ELF-1 (cell line): ENCODE measurements around the gene CCDC187.

ENCODE experiments used
- DNase-seq: peaks from one replicate; pipeline ENCODE4 v3.0.0-alpha.2; 2016; ENCODE audit warnings: low read depth, low spot score

The CCDC187 gene

DNA sequence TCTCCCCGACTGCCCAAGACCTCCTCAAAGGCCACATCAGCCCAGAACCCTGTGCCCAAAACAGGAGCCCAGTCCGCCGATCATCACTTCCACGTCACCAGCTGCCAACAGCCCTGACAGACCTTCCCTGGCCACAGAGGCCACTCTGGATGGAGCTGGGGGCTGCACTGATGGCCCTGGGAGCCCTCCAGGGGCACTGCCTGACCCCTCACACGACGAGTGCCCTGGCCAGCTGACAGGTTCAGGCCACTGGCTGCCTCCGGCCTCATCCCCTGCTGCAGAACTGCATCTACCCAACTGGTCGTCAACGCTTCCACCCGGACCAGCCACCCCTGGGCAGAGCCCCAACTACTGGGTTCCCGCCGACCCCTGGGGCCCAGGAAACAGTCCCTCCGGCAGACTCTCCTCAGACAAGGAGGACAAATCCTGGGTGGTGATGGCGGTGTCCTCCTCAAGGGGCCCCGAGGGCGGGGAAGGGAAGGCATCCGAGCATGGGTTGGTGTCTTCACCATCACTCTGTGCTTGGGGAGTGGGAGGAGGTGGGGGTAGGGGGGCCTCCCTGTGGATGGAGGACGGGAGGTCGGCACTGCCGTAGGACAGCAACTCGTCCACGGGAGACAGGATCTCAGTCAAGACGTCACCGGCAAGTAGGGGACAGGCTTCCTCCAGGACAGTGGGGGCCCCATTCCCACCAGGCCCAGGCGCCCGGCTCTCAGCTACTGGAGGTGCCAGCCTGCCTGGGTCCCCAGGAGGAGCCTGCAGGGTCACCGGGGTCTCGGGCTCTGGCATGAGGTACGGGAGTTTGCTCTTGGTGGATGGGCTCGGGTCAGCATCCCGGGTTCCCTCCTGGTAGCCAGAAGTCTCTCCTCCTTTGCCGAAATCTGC, 50.4 kb downstream of the CCDC187 start:
- DNase-seq = no peak

GRCh38 chr9:136252846-136253245, 51.0 kb downstream of the CCDC187 start:
- no peak for DNase-seq

- DNase-seq = no peak
Observed at GRCh38 chr9:136252281-136252680, 51.6 kb downstream of the CCDC187 start.

DNA sequence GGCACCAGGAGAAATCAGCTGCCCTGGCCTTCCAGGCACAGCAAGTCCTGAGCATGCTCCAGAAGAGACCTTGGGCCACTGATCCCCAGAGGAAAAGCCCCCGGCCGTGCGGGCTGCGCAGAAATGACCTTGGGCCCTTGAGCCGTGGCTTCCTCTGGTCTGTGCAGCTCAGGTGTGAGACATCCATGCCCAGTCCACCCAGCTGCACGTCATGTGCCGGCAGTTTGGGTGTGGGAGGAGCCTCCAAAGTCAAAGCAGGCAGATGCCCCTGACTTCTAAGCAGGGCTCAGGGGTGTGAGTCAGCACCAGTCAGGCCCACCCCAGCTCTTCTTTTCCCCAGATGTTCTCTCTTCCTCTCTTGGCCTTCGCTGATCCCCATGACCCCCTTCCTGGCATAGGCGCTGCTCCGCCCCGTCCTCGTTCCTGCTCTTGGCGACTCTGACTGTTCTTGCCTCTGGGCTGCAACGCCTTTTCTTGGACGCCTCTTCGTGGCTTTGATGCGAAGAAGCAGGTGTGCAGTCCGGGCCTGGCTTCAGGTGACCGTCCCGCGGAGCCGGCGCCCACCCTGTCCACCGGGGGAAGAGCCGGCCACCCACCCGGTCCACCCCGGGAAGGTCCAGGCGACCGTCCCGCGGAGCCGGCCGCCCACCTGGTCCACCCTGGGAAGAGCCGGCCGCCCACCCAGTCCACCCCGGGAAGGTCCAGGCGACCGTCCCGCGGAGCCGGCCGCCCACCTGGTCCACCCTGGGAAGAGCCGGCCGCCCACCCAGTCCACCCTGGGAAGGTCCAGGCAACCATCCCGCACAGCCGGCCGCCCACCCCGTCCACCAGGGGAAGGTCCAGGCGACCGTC, 52.4 kb downstream of the CCDC187 start:
- no peak for DNase-seq

DNA sequence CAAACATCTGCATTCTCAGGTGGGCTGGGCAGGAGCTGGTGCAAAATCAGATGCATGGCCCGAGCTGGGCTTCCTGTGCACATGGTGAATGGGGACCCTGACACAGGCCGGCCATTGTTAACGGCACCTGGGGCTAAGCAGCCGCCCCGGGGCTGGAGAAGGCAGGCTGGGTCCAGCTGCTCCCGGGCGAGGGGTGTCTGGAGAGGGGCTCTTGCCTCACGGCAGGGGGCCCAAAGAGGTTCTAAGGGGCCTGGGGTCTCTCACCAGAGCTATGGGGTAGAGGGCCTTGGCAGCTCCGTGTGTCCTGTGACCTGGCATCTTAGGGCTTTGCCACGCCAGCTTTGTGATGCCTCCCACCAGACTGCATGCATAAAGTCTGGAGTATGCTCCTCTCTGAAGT, 53.2 kb downstream of the CCDC187 start:
- no peak for DNase-seq

DNA sequence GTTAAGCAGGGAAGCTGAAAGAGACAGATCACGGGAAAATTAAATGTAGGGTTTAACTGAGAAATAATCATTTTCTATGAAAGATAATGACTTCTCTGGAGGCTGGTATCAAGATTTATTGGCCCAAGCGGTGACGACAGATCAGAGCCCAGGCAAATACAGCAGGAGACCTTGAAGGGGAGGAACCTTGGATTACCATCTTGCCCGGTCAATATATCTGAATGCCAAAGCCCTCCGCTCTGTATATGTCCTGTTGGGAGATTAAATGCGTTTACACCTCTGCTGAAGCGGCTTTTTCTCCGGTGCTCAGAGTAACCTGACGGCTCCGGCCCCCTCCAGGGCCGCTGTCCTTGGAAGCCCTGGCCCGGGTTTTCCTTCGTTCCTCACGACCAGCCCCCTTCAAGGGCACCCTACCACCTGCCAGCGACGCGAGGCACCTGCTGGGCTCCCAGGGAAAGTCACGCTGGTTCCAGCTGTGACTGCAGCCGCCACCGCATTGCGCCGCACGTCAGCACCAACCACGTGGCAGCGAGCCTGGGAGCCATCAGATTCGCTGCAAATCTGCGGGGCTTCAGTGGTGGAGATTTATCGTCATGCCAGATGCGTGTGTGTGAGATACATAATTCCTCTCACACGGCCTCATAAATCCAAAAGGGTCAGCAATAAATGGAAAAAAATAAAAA, 53.9 kb downstream of the CCDC187 start:
- DNase-seq = no peak

- DNase-seq = no peak
Observed at GRCh38 chr9:136248951-136249876, 54.7 kb downstream of the CCDC187 start.

GRCh38 chr9:136247947-136248637, 55.8 kb downstream of the CCDC187 start:
- DNase-seq = peak; percentile 75

DNA sequence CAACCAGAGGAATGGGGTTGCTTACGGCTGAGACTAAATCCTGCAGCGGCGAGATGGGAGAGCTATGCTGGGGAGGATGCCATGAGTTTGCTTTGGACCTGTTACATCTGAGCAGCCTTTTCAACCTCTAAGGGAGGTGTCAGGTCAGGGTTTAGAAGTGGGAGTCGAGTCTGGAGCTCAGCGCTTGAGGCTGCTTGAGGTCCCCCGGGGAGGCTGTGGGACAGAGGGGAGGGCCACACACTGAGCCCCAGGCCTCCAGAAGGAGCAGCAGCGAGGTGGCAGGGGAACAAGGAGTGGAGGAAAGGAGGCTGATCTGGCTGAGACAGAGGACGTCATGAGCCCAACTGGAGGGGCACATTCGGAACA, 56.4 kb downstream of the CCDC187 start:
- DNase-seq = no peak

- DNase-seq = no peak
Observed at GRCh38 chr9:136246849-136247550, 56.9 kb downstream of the CCDC187 start.

DNA sequence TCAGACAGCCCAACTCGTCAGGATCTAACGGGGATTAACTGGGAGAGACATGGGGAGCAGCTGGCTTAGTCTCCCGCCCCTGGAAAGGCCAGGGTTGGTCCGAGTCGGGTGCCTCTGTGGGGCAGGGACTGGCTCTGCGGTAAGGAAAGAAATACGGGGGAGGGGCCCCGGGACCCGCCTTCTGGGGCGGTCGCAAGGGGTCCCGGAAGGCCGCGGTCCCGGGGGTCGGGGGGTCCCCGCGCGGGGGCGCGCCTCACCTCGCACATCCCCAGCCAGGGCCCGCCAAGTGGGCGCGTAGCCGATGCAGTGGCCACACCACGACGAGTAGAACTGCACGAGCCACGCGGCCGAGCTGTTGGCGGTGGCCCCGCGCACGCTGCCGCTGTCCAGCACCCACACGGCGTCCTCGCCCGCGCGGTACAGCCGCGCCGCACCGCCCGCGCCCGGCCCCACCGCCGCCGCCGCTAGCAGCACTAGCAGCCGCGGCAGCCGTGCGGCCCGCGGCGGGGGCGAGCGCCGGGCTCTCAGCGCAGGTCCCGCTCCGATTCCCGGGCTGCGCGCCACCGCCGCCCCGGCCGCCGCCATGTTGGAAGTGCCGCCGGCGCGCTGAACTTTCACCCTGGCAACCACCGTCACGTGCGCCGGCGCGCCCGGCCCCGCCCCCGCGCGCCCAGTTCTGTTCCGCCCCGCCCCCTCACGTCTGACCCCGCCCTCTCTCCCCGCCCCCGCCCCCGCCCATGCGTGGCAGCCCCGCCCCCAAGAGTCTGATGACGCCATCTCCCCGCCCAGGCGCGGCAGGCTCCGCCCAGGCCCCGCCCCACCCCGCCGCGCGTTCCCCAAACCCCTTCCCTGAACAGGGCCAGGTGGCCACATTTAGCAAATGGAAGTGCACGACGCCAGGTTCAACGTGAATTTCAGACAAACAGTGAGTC, 58.4 kb downstream of the CCDC187 start, which contains the start of gene QSOX2:
TSS of gene QSOX2 (minus strand) at position 594 of the 932 bp plus-strand sequence. CDS start at position 585, 9 bp downstream.
- DNase-seq = no peak

- no peak for DNase-seq
Observed at GRCh38 chr9:136244969-136245218, 59.0 kb downstream of the CCDC187 start.

DNA sequence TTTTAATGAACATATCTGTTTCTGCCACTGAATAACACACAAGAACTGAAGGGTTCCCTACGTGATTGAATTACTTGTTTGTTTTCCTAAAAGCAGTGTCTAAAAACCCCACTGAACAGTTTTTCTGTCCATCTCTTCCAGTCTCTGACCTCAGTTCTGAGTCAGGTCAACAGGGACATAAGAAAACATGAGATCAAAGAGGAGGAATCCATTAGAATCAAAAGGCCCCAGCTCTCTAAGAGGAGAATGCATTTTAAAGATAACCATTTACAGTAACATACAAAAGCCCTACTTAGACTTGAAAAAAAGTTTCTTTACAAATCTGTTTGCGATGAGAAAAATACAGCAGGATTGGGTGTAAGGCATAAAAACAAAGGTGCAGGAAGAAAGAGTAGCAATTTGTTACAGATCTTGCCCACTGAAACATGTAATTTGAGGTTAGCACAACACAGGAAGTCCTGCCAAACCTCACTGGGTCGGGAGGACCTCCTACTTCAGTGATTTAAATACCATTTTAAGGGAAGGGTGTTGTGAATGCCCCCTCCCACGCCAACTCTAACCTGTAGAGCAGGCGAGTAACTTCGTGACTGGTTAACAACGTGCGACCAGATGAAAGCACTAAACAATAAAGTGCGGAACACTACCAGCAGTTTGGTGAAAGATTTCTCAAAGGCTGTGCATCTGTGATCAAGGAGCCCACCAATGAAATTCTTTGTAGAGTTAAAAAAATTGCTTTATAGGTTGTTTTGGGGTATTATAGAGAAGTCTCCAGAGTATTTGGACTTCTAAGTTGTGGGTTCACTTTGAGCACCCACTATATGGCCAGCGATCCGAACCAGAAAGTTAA, 59.5 kb downstream of the CCDC187 start:
- DNase-seq = no peak

DNA sequence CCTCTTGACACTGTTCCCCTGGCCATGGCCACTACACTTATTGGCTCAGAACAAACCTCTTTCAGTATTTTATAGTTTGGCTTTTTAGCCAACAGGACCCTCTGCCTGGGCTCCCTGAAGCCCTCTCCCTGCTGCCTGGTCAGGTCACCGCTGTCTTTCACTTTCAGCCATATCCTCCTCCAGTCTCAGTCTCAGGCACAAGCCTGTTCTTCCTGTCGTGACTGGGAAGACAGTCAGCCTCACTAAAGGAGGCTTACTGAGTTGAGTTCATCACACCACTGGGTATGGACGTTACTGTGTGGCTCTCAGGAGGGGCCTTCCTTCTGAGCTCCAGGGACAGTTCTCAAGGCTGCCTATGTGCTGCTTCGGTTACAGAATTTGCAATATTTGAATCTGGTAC, 60.3 kb downstream of the CCDC187 start:
- no peak for DNase-seq

- DNase-seq = no peak
Observed at GRCh38 chr9:136242918-136243525, 60.9 kb downstream of the CCDC187 start.

- DNase-seq = no peak
Observed at GRCh38 chr9:136242248-136242647, 61.6 kb downstream of the CCDC187 start.

DNA sequence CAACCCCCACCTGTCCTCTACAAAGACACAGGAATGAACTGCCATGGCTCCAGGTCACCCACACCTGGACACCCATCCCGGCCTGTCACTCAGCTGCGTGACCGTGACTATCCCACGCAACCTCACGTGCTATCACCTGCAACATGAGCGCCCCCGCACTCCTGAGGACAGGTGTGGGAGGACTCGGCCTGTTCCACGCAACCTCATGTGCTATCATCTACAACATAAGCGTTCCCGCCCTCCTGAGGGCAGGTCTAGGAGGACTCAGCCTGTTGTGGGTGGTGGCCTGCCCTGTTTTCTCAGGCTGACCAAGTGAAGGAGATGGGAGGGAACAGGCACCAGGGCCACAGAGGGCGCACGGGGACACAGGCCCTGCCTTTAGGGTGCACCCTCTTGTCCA, 62.4 kb downstream of the CCDC187 start:
- no peak for DNase-seq

DNA sequence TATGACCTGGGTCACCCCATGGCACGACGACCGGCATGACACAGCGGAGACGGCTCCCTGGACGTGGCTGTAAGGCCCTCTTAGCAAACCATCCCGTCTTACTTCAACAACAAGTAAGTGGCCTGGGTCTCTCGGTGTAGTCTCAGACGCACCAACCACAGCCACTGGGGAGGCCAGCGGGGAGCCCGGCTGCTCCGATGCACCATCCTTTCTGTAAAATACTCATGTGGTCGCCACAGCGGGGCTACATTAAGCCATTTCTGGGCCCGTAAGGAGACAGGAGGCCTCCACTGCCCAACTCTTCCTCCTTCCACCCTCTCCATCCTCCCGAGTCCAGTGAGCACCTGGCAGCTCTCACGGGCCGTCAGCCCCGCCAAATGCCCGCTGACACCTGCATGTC, 63.0 kb downstream of the CCDC187 start:
- DNase-seq = no peak
